SK-N-SH (cell line): Measurements from ENCODE around the gene GFOD2. TPM values are rescaled to one million over a fixed set of nuclear protein-coding genes. Genes with fewer than 3 reads are reported as not detected.

Experiments used
- CTCF ChIA-PET: fragments of 300-600, 350-600 bp; formaldehyde crosslinking; extraction: SDS; loops from one replicate; lab custom pipeline; 2021; lab: Yijun Ruan, JAX
- POLR2A ChIA-PET: fragments of 350-600 bp; sonication (Branson Sonifier 250); formaldehyde crosslinking; extraction: SDS; loops from one replicate; lab custom pipeline; 2020; ENCODE audit warnings: antibody characterized with exemption, inconsistent platforms; lab: Yijun Ruan, JAX
- DNase-seq: peaks from one replicate; pipeline ENCODE4 v3.0.0; 2012
- H2AFZ ChIP-seq: fragments of 200-600 bp; sonication (generic); 2 replicates; pipeline ENCODE4 v1.8.1; 2016; ENCODE audit warnings: antibody characterized with exemption, mild to moderate bottlenecking, low read depth
- H3F3A ChIP-seq: fragments of 200-600 bp; sonication (generic); replicated peaks from 2 replicates; pipeline ENCODE3; 2016; ENCODE audit warnings: antibody characterized with exemption, mild to moderate bottlenecking; ENCODE audit not compliant: insufficient read depth
- H3K27ac ChIP-seq, 2 experiments: fragments of 200-500 bp in 1 of 2; fragments of 200-600 bp in 1 of 2; sonication (Bioruptor generic) in 1 of 2; sonication (generic), shearing (Covaris generic) in 1 of 2; 2 replicates each; pipeline versions ENCODE4 v1.5.1 to v1.6.1; 2014 to 2016; ENCODE audit warnings: low read depth in 2 of 2, inconsistent platforms in 1 of 2, low read length in 1 of 2, mild to moderate bottlenecking in 1 of 2, mixed read lengths in 1 of 2
- H3K27me3 ChIP-seq: fragments of 200-600 bp; sonication (generic), shearing (Covaris generic); 2 replicates; pipeline ENCODE4 v1.6.1; 2016; ENCODE audit warnings: mixed run types; ENCODE audit not compliant: insufficient read depth
- H3K36me3 ChIP-seq, 2 experiments: fragments of 200-500 bp in 1 of 2; fragments of 200-600 bp in 1 of 2; sonication (Bioruptor generic) in 1 of 2; sonication (generic) in 1 of 2; replicated peaks in 1 of 2; 2 replicates each; pipeline versions ENCODE3 to v1.5.1; 2014 to 2016; ENCODE audit warnings: low read length in 1 of 2, mild to moderate bottlenecking in 1 of 2; ENCODE audit not compliant: insufficient read depth in 2 of 2, control insufficient read depth in 1 of 2
- H3K4me1 ChIP-seq, 2 experiments: fragments of 200-500 bp in 1 of 2; fragments of 200-600 bp in 1 of 2; sonication (Bioruptor generic) in 1 of 2; sonication (generic), shearing (Covaris generic) in 1 of 2; 2 replicates each; pipeline versions ENCODE4 v1.5.1 to v1.6.1; 2014 to 2016; ENCODE audit warnings: low read depth in 1 of 2, low read length in 1 of 2, mixed run types in 1 of 2; ENCODE audit not compliant: insufficient read depth in 2 of 2, control insufficient read depth in 1 of 2
- H3K4me2 ChIP-seq: fragments of 200-600 bp; sonication (generic), shearing (Covaris generic); 2 replicates; pipeline ENCODE4 v1.6.1; 2017; ENCODE audit warnings: mixed run types
- H3K4me3 ChIP-seq, 2 experiments: fragments of 200-500 bp in 1 of 2; fragments of 200-600 bp in 1 of 2; sonication (Bioruptor generic) in 1 of 2; sonication (generic), shearing (Covaris generic) in 1 of 2; 2 replicates each; pipeline versions ENCODE4 v1.5.1 to v1.8.1; 2014 to 2016; ENCODE audit warnings: low read depth in 2 of 2, inconsistent platforms in 1 of 2, low read length in 1 of 2, mild to moderate bottlenecking in 1 of 2, mixed read lengths in 1 of 2, moderate library complexity in 1 of 2
- H3K79me2 ChIP-seq: fragments of 200-600 bp; sonication (generic); 2 replicates; pipeline ENCODE4 v1.8.1; 2017; ENCODE audit warnings: mild to moderate bottlenecking; ENCODE audit not compliant: insufficient read depth
- H3K9ac ChIP-seq: fragments of 200-600 bp; sonication (generic); 2 replicates; pipeline ENCODE4 v1.6.1; 2017; ENCODE audit warnings: mixed run types
- H3K9me2 ChIP-seq: fragments of 200-600 bp; sonication (generic); 2 replicates; pipeline ENCODE4 v1.6.1; 2017; ENCODE audit warnings: mixed run types
- H3K9me3 ChIP-seq: fragments of 200-600 bp; sonication (generic); 2 replicates; pipeline ENCODE4 v1.6.1; 2017; ENCODE audit warnings: mixed run types, mild to moderate bottlenecking, moderate library complexity
- H4K20me1 ChIP-seq: fragments of 200-600 bp; sonication (generic); 2 replicates; pipeline ENCODE4 v1.6.1; 2017; ENCODE audit warnings: mild to moderate bottlenecking, mixed run types; ENCODE audit not compliant: insufficient read depth
- CTCF ChIP-seq: fragments of 200-600 bp; sonication (generic); IDR thresholded peaks from 2 replicates; pipeline ENCODE4 v1.6.1; 2017; ENCODE audit warnings: antibody characterized with exemption, mild to moderate bottlenecking, moderate library complexity
- ELF1 ChIP-seq: IDR thresholded peaks from 2 replicates; pipeline ENCODE4 v1.4.0; 2012
- EP300 ChIP-seq, 2 experiments: IDR thresholded peaks; 2 replicates each; pipeline versions ENCODE4 v1.4.0 to v1.6.1; 2012; ENCODE audit warnings: borderline replicate concordance in 1 of 2, low read depth in 1 of 2, low read length in 1 of 2
- EZH2phosphoT487 ChIP-seq: fragments of 200-600 bp; sonication (generic); IDR thresholded peaks from 2 replicates; pipeline ENCODE4 v1.6.1; 2017; ENCODE audit warnings: low read depth, mixed run types, mild to moderate bottlenecking, antibody characterized with exemption, moderate library complexity, borderline replicate concordance
- FOSL2 ChIP-seq: IDR thresholded peaks from 2 replicates; pipeline ENCODE4 v1.4.0; 2012; ENCODE audit warnings: low read depth, mild to moderate bottlenecking, moderate library complexity, borderline replicate concordance
- MEF2A ChIP-seq: IDR thresholded peaks from 2 replicates; pipeline ENCODE4 v1.4.0; 2012; ENCODE audit warnings: low read depth, borderline replicate concordance
- NFIC ChIP-seq: IDR thresholded peaks from 2 replicates; pipeline ENCODE4 v1.4.0; 2012; ENCODE audit warnings: borderline replicate concordance
- POLR2AphosphoS5 ChIP-seq: IDR thresholded peaks from 2 replicates; pipeline ENCODE4 v1.6.1; 2012; ENCODE audit warnings: low read depth, low read length
- RAD21 ChIP-seq: IDR thresholded peaks from 2 replicates; pipeline ENCODE4 v1.6.1; 2012; ENCODE audit warnings: mild to moderate bottlenecking, low read length
- RFX5 ChIP-seq: IDR thresholded peaks from 2 replicates; pipeline ENCODE4 v1.6.1; 2012; ENCODE audit warnings: mild to moderate bottlenecking, improper control_type of control experiment, low read length
- SIN3A ChIP-seq: IDR thresholded peaks from 2 replicates; pipeline ENCODE4 v1.6.1; 2012; ENCODE audit warnings: low read depth, mild to moderate bottlenecking, low read length, moderate library complexity, borderline replicate concordance
- SMC3 ChIP-seq: IDR thresholded peaks from 2 replicates; pipeline ENCODE4 v1.6.1; 2012; ENCODE audit warnings: low read depth, low read length, improper control_type of control experiment
- TAF1 ChIP-seq: IDR thresholded peaks from 2 replicates; pipeline ENCODE4 v1.6.1; 2012; ENCODE audit warnings: low read depth, mild to moderate bottlenecking, low read length, moderate library complexity, borderline replicate concordance
- TCF12 ChIP-seq: IDR thresholded peaks from 2 replicates; pipeline ENCODE4 v1.4.0; 2012
- USF1 ChIP-seq: IDR thresholded peaks from 2 replicates; pipeline ENCODE4 v1.4.0; 2012; ENCODE audit warnings: low read depth, borderline replicate concordance
- YY1 ChIP-seq: IDR thresholded peaks from 2 replicates; pipeline ENCODE4 v1.4.0; 2012; ENCODE audit warnings: low read depth, mild to moderate bottlenecking
- ZBTB33 ChIP-seq: IDR thresholded peaks from 2 replicates; pipeline ENCODE4 v1.4.0; 2012; ENCODE audit warnings: low read depth, borderline replicate concordance
- WGBS: methylation state at CpG from one replicate; pipeline ENCODE4 v1.1.6; 2017; ENCODE audit warnings: low lambda C conversion rate; 5-methylcytosine and 5-hydroxymethylcytosine counted together
- polyA plus RNA-seq, 3 experiments: library from polyadenylated mRNA; depleted of rRNA; stranded (reverse); fragments of >200 nt; gene quantifications; 2 replicates each; pipeline ENCODE4 v1.2.3, GENCODE V29; 2012

Gene GFOD2
- polyA plus RNA-seq, 1 of the 3 experiments (the other 2 are of a cell fraction) = 19.0 TPM

GRCh38 chr16:67758966-67759365 lies 39.9 kb upstream of the GFOD2 start:
- Histone ChIP-seq H3K9me2 (no peaks in the 10 kb centered on the region), H3K4me3 (no peak overlapping the region), H3K4me2 (no peak overlapping the region)
- CTCF ChIA-PET = interaction anchor here (1.0 kb wide), 1 partner anchor 11 kb away, joined by 3 read pairs; no protein-coding TSS in a partner anchor
- TF ChIP-seq CTCF (no peak), ZBTB33 (no peak), YY1 (no peak), RAD21 (no peak), SMC3 (no peak), USF1 (no peak), TAF1 (no peak), RFX5 (no peak), EP300 (IDR thresholded peaks at IDR 0.05; ENCODE audit: borderline replicate concordance in 1 of 2, low read depth in 1 of 2, low read length in 1 of 2) (no peak), SIN3A (no peak), ELF1 (no peak), EZH2phosphoT487 (no peak), NFIC (no peak), MEF2A (no peak), FOSL2 (no peak), POLR2AphosphoS5 (no peak), TCF12 (no peak)
- TF ChIP-seq, all 33 proteins: peak for 0
- peaks cover 0 to 2% of the 10 kb centered on the region in 2 experiments for H3K36me3 ChIP-seq
- H3K27me3 ChIP-seq = no peaks in the 10 kb centered on the region
- H3K79me2 ChIP-seq = no peaks in the 10 kb centered on the region
- no peak overlapping the region for H3K9ac ChIP-seq
- no peaks in the 10 kb centered on the region for H3K9me3 ChIP-seq
- 0 out of 2 replicates have a peak, but pooled peaks cover 8% of the 10 kb centered on the region for H4K20me1 ChIP-seq
- no peaks in the 10 kb centered on the region for H3F3A ChIP-seq
- peaks cover 0 to 5% of the 10 kb centered on the region in 2 experiments; a peak in 1 of 4 replicates for H3K4me1 ChIP-seq
- no peak overlapping the region for H2AFZ ChIP-seq
- H3K27ac ChIP-seq = no peak overlapping the region
- no peak for DNase-seq
- POLR2A ChIA-PET = interaction anchor here (0.8 kb wide), 1 partner anchor 9 kb away, joined by 4 read pairs; no protein-coding TSS in a partner anchor
- WGBS = 90% methylated on average over 6 of the region's 7 CpGs
